DOHH2 (cell line): ENCODE results near the gene GMEB2.
A peak's percentile ranks its signal among the peaks of the same experiment; 100 is the strongest.

ENCODE experiments used
- H3F3A ChIP-seq: fragments of 200-600 bp; sonication (generic), shearing (Covaris generic); 2 replicates; pipeline ENCODE4 v1.6.0; 2016; ENCODE audit warnings: antibody characterized with exemption, mild to moderate bottlenecking; ENCODE audit not compliant: control insufficient read depth, insufficient read depth
- H3K27ac ChIP-seq: fragments of 200-600 bp; sonication (generic); 2 replicates; pipeline ENCODE4 v1.5.1; 2014; ENCODE audit warnings: low read depth, mild to moderate bottlenecking, low read length, moderate library complexity
- H3K27me3 ChIP-seq: fragments of 200-600 bp; sonication (generic); 2 replicates; pipeline ENCODE4 v1.6.1; 2014; ENCODE audit warnings: mild to moderate bottlenecking, low read length, mixed read lengths; ENCODE audit not compliant: control insufficient read depth
- H3K36me3 ChIP-seq: fragments of 200-600 bp; sonication (generic); 2 replicates; pipeline ENCODE4 v1.6.1; 2014; ENCODE audit warnings: mild to moderate bottlenecking, low read length, moderate library complexity, mixed read lengths; ENCODE audit not compliant: control insufficient read depth
- H3K4me1 ChIP-seq: fragments of 200-600 bp; sonication (generic); 2 replicates; pipeline ENCODE4 v1.6.1; 2014; ENCODE audit warnings: mild to moderate bottlenecking, low read length, mixed read lengths; ENCODE audit not compliant: control insufficient read depth
- H3K4me2 ChIP-seq: fragments of 200-600 bp; sonication (generic); 2 replicates; pipeline ENCODE4 v1.6.0; 2014; ENCODE audit warnings: mild to moderate bottlenecking, low read length, moderate library complexity
- H3K4me3 ChIP-seq: fragments of 200-600 bp; sonication (generic); 2 replicates; pipeline ENCODE4 v1.5.1; 2014; ENCODE audit warnings: mild to moderate bottlenecking, low read length, mixed read lengths
- H3K79me2 ChIP-seq: fragments of 200-600 bp; sonication (generic); 2 replicates; pipeline ENCODE4 v1.6.1; 2014; ENCODE audit warnings: mild to moderate bottlenecking, low read length, mixed read lengths; ENCODE audit not compliant: control insufficient read depth
- H3K9me2 ChIP-seq: fragments of 200-600 bp; sonication (generic); replicated peaks from 2 replicates; pipeline ENCODE4 v1.6.1; 2014; ENCODE audit warnings: mild to moderate bottlenecking, low read length, mixed read lengths; ENCODE audit not compliant: control insufficient read depth
- H3K9me3 ChIP-seq: fragments of 200-600 bp; sonication (generic); 2 replicates; pipeline ENCODE4 v1.6.1; 2014; ENCODE audit warnings: antibody characterized with exemption, low read length, mixed read lengths; ENCODE audit not compliant: control insufficient read depth, insufficient read depth
- H4K20me1 ChIP-seq: fragments of 200-600 bp; sonication (generic); 2 replicates; pipeline ENCODE4 v1.6.0; 2014; ENCODE audit warnings: low read depth, mild to moderate bottlenecking, antibody characterized with exemption, low read length, moderate library complexity; ENCODE audit not compliant: control insufficient read depth, insufficient read depth
- EZH2phosphoT487 ChIP-seq: fragments of 200-600 bp; sonication (generic); IDR thresholded peaks from 2 replicates; pipeline ENCODE4 v1.6.1; 2017; ENCODE audit warnings: borderline replicate concordance, mild to moderate bottlenecking, antibody characterized with exemption, low read length, moderate library complexity, mixed read lengths
- TF ChIP-seq, protein P1 (sequence below): fragments of 200-600 bp; sonication (generic); IDR thresholded peaks from one replicate; pipeline ENCODE4 v1.5.1; 2014; ENCODE audit warnings: antibody characterized with exemption, mild to moderate bottlenecking, low read depth, low read length; ENCODE audit not compliant: poor library complexity, severe bottlenecking

Gene GMEB2

GRCh38 chr20:63570281-63571086, 56.4 kb downstream of the GMEB2 start:
- H4K20me1 ChIP-seq, result peaks cover 3% of the 10 kb centered on the region; the same call in 1 of the 2 replicates
- H3K9me2 ChIP-seq, result no peaks in the 10 kb centered on the region
- H3K79me2 ChIP-seq, result no peaks in the 10 kb centered on the region
- H3K4me1 ChIP-seq, result peaks cover 19% of the 10 kb centered on the region
- H3F3A ChIP-seq, result no peaks in the 10 kb centered on the region
- no peaks in the 10 kb centered on the region for H3K9me3 ChIP-seq
- H3K4me3 ChIP-seq, result no peak overlapping the region
- no peaks in the 10 kb centered on the region for H3K36me3 ChIP-seq
- TF ChIP-seq EZH2phosphoT487, result no peak
- H3K27me3 ChIP-seq, result peaks cover 36% of the 10 kb centered on the region
- no peak overlapping the region for H3K4me2 ChIP-seq
- H3K27ac ChIP-seq, result no peak overlapping the region

GRCh38 chr20:63568986-63569949, 57.6 kb downstream of the GMEB2 start:
- H3K9me3 ChIP-seq, result no peaks in the 10 kb centered on the region
- H4K20me1 ChIP-seq, result peaks cover 3% of the 10 kb centered on the region; the same call in 1 of the 2 replicates
- no peaks in the 10 kb centered on the region for H3K9me2 ChIP-seq
- H3K4me2 ChIP-seq, result no peak overlapping the region
- no peaks in the 10 kb centered on the region for H3F3A ChIP-seq
- H3K27ac ChIP-seq, result no peak overlapping the region
- TF ChIP-seq, protein P1, sequence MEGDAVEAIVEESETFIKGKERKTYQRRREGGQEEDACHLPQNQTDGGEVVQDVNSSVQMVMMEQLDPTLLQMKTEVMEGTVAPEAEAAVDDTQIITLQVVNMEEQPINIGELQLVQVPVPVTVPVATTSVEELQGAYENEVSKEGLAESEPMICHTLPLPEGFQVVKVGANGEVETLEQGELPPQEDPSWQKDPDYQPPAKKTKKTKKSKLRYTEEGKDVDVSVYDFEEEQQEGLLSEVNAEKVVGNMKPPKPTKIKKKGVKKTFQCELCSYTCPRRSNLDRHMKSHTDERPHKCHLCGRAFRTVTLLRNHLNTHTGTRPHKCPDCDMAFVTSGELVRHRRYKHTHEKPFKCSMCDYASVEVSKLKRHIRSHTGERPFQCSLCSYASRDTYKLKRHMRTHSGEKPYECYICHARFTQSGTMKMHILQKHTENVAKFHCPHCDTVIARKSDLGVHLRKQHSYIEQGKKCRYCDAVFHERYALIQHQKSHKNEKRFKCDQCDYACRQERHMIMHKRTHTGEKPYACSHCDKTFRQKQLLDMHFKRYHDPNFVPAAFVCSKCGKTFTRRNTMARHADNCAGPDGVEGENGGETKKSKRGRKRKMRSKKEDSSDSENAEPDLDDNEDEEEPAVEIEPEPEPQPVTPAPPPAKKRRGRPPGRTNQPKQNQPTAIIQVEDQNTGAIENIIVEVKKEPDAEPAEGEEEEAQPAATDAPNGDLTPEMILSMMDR, result no peak
- no peak for TF ChIP-seq EZH2phosphoT487
- peaks cover 27% of the 10 kb centered on the region for H3K27me3 ChIP-seq
- no peak overlapping the region for H3K4me3 ChIP-seq
- no peaks in the 10 kb centered on the region for H3K36me3 ChIP-seq
- H3K79me2 ChIP-seq, result no peaks in the 10 kb centered on the region
- peaks cover 16% of the 10 kb centered on the region for H3K4me1 ChIP-seq

GRCh38 chr20:63568170-63568981, 58.5 kb downstream of the GMEB2 start:
- peaks cover 24% of the 10 kb centered on the region for H3K27me3 ChIP-seq
- no peaks in the 10 kb centered on the region for H3K9me3 ChIP-seq
- peaks cover 12% of the 10 kb centered on the region for H3K4me1 ChIP-seq
- H3K4me2 ChIP-seq, result 0 out of 2 replicates have a peak overlapping the region, but pooled peaks have one; percentile 1
- H3K36me3 ChIP-seq, result no peaks in the 10 kb centered on the region
- no peaks in the 10 kb centered on the region for H3F3A ChIP-seq
- no peaks in the 10 kb centered on the region for H3K9me2 ChIP-seq
- TF ChIP-seq EZH2phosphoT487, result no peak
- TF ChIP-seq, protein P1, result no peak
- H3K79me2 ChIP-seq, result no peaks in the 10 kb centered on the region
- H3K27ac ChIP-seq, result no peak overlapping the region
- H3K4me3 ChIP-seq, result no peak overlapping the region
- peaks cover 3% of the 10 kb centered on the region; the same call in 1 of the 2 replicates for H4K20me1 ChIP-seq
